DND-41 (cell line): ENCODE measurements around the gene OSBPL5.

Experiments
- CTCF ChIP-seq: IDR thresholded peaks from 2 replicates; pipeline ENCODE4 v1.5.1; 2012; ENCODE audit warnings: borderline replicate concordance, low read length, moderate library complexity, mild to moderate bottlenecking; ENCODE audit not compliant: poor library complexity, severe bottlenecking; ENCODE audit errors: extremely low read depth
- EZH2 ChIP-seq: IDR thresholded peaks from 3 replicates; pipeline ENCODE4 v1.6.1; 2012; ENCODE audit warnings: borderline replicate concordance, low read depth, mild to moderate bottlenecking, moderate library complexity, low read length, inconsistent platforms; ENCODE audit not compliant: severe bottlenecking

GRCh38 chr11:3093281-3094191 is 71.6 kb downstream of the OSBPL5 start:
- TF ChIP-seq CTCF = no peak
- TF ChIP-seq EZH2 = no peak
